Stimulated activated naive CD4-positive, alpha-beta T cell treated with Interleukin-2 at 50 U/mL for 16 hours (primary cell): ENCODE data around the gene SPAG9.
A peak's percentile ranks its signal among the peaks of the same experiment; 100 is the strongest.

Experiments
- DNase-seq: peaks from one replicate; lab custom pipeline; 2025; lab: John Stamatoyannopoulos, UW

Gene SPAG9

DNA sequence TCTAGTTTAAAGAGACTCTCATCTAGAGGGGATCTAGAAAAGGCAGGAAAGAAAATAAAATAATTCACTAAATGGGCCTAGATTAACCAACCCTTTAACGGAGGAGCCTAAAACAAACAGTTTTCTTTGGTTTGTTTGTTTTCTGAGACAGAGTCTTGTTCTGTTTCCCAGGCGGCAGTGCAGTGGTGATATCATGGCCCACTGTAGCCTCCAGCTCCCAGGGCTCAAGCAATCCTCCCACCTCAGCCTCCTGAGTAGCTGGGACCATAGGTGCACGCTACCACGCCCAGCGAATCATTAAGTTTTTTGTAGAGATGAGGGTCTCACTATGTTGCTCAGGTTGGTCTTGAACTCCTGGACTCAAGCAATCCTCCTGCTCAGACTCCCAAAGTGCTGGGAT is 132.2 kb downstream of the SPAG9 start:
- no peak for DNase-seq

DNA sequence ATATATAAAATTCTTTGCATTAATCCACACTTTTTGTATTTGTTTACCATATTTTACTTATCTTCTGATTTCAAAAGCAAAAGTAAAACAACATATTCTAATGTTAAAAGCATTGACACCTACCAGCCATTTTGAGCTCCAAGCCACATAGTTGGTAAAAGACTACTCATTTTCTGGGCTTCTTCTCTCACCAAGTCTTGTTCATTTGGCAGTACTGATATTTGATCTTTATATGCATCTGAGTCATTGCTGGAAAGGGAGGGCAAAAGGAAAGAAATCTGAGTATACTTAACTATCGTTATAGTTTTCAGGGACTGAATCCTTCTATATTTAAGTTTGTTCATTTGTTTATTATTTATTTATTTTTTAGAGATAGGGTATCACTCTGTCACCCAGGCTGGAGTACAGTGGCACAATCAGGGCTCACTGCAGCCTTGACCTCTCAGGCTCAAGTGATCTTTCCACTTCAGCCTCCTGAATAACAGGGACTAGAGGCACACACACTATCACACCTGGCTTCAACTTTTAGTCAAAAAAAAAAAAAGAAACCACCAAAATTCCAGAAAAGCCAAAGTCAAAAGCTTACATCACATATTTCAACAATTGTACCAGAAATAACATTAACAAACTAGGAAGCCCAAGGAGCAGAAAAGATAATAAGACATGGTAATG is 133.5 kb downstream of the SPAG9 start:
- no peak for DNase-seq

DNA sequence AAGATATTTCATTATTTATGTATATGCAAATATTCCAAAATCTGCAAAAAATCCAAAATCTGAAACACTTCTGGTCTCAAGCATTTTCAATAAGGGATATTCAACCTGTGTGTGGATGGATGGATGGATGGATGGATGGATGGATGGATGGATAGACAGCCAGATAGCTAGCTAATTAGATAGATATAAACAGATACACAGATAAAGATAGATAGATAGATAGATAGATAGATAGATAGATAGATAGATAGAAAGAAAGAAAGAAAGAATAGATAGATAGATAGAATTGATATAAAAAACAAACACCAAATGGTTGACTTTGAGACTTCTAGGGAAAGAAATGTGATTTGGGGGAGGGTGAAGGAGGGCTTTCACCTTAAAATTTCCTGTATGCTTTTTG is 139.4 kb downstream of the SPAG9 start:
- DNase-seq: no peak

DNA sequence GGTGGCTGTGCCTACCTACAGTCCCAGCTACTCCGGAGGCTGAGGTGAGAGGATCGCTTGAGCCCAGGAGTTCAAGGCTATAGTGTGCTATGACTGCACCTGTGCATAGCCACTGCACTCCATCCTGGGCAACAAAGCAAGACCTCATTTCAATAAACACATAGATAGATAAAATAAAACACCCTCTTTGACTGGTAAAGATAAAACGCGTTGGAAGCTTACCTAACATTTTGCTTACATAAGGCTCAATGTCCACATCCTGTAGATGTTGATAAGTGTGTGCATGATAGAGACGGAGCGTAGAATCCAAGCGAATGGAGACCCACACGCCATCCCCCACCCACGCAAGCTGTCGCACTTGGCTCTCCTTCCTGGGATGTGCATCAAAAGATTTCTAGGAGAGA is 141.1 kb downstream of the SPAG9 start:
- DNase-seq: no peak

DNA sequence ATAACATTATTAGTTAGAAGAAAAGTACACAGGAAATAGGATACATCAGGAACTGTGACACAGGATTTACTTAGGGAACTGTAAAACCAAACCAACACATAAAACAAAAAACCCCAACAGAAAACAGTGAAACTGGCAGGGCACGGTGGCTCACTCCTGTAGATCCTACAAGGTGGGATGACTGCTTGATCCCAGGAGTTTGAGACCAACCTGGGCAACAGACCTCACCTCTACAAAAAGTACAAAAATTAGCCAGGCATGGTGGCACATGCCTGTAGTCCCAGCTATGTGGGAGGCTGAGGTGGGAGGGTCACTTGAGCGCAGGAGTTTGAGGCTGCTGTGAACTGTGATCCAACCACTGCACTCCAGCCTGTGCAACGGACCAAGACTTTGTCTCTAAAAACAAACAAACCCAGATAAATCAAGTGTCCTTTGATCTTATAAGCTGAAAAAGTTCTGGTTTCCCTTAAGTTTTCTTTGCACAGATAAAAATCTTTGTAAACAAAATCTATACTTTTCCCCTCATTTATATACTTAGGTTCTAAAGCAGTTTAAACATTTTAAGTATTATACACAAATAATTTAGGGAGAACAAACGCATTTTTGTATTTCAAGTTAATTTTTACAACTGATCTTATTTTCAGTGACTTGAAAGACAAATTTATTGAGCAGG is 143.0 kb downstream of the SPAG9 start:
- DNase-seq: no peak

DNA sequence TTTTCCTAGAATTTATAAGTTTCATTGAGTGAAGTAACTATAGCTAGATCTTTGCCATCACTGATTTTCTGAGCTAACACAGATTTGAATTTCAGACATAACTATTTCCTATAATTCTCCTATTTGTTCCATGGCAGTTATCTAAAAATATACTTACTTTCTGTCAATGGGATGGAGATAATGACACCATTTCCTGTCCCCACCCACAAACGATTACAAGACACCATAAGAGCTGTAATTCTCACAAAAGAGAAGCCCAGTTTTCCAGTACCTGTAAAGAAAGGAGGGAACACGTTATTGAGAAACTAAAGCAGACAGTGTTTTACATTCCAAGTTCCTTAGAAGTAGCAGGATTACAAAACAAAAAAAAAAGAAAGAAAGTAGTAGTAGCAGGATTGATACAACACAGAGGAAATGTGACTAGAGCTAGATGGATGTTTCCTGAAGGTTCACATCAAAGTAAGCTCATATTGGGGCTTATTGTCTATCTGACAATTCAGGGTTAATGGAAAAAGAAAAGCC is 143.7 kb downstream of the SPAG9 start:
- no peak for DNase-seq

DNA sequence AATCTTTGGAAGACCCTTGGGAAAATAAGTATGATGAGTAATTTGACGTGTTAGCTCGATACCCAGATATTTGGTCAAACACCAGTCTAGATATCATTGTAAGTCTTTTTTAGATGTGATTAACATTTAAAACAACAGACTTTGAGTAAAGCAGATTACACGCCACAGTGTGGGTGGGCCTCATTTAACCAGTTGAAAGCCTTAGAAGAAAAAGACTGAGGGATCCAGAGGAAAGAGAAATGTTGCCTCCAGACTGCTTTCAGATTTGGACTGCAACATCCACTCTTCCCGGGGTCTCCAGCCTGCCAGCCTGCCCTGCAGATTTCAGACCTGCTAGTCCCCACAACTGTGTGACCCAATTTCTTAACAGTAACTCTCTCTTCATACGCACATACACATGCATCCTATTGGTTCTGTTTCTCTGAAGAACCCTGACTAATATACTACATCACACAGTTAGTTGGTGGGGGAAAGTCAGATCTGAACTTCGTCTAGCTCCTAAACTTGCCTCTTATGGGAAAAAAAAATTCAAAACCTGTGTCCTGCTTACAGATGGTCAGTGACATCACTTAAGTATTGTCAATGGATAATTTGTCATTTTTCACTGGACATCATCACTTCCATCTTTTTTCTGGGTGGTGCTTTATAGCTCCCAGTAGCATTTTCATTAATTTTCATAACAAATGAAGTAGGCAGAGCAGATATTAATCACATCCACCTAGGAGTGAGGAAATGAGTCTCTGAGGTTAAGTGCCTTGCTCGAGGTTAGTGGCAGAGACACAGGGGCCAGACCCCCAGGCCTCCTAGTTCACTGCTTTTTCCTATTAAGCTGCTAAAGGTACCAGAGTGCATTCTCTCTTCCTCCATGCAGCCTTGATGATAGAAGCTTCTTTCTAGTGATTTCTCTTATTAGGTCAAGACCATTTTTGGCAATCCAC is 146.8 kb downstream of the SPAG9 start:
- no peak for DNase-seq

DNA sequence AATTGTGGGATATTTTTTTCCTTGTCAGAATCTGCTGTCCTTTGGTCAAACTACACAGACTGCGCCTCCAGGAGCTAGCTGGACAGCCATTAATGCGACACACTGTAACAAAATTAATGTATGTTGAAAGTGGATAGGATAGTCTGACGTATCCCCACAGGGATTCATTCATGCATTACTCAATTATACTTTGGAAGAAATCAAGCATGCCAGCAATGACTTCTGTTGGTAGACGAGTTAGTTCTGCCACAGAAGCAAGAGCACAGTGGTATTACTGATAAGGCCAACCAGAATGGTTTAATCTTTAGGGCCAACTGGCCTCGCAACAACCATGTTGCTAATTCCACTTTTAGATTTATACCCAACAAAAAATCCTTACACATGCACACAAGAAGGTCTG is 148.1 kb downstream of the SPAG9 start:
- no peak for DNase-seq

DNA sequence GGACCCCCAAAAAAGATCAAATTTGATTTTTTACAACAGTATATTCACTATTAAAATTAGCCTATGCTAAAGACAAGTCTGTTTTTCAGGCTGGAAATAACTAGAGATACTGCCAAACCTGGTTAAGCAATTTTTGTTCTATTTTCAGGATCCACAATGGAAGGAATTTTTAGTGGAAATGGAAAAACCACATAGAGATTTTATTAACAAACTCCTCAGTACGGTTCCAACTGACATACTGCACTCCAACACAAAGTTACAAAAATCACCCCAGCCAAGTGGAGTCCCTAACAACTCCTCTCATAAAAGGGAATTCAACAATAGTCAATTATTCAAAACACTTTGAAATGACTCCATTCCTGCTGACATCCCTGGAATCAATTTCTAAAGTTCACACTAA is 152.9 kb downstream of the SPAG9 start:
- DNase-seq: no peak

DNA sequence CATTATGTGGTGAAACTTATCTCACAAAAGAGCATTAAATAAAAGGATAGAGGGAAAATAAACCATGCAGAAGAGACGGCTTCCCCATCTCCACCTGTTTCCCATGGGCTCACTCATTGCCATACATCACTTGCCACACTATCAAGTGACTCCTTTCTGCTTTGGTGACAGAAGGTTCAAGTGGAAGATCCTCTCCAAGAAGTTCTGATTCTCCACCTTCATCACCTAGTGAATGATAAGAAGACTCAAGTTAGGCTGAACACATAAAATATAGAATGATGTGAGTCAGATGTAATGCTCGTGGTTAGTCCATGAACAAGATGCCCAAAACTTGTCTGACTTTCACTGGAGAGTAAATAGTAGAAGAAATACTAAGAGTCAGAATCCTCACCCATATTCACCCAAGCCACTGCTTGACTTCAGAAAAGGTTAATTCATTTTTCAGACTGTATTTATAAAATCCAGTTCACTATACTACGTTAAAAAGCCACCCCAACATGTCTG is 154.5 kb downstream of the SPAG9 start:
- DNase-seq: no peak

DNA sequence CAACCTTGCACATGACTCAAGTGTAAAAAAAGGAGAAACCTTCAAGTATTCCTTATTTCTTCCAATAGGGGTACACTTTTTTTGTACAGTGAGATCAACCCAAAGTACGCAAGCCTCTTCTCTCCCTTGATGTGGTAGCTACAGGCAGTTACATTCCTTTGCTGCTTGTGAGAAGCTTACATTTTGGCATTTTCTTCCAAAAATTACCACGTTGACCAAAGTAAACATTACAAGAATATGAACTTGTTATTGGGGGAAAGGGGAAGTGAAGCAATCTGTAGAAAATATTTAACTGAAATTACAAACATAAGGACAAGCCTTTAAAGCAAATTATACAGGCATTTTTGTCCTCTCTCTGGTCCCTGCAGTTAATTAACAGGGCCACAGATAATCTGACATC is 157.5 kb downstream of the SPAG9 start:
- DNase-seq: no peak

DNA sequence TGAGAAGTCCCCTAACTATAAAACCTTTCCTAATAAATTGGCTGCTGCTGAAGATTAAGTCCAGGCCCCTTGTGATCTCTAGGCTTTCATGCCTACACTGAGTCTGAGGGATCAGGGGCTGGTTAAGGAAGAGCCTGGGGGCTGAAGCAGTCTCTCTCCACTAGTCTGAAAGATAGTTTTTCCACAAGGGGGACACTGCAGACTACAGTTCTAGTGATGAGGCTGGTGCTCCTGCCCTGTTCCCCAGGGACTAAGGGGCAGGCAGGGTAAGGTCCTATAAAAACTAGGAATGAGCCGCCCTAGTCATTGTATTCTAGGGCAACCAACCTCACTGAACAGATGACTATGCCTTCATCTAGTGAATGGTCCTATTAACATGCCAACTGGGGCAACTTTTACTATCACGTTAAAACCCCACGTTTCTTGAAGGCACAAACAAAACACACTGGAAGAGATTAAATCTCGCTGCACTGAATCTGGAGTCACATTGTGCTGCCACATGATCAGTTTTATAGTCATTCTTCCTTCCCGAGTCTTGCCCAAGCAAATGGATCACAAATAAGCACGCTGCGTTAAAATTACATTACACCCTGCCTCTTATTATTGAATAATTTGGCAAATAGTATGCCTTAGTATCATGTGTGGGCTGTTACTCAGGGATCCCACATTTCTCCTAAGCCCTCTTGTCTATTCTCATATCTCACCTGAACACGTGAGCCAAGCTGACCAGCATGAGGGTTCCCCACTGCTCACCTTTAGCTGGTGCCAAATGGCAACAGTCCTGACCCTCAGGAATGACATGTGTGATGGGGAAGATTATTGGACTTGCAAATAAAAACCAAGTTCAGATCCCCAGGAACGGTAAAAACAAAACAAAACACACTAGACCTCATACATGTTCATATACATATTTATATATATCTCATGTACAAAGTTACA is 159.1 kb downstream of the SPAG9 start:
- no peak for DNase-seq

DNA sequence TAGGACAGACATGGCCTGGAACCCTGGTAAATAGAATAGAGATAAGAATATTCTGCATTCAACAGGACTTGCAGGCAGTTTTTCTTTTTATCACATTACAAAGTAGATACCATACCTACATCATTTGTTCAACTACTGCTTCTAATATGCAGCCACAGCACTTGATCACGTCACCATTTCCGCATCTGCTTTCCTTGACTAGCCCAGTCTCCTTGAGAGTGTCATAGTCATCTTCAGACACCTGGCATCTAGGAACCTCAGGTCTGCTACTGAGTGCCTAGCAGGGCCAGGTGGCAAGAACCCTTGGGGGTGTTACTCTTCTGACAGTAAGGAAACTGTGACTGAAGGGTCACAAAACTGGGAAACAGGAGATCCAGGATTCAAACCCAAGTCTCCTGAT is 161.3 kb downstream of the SPAG9 start:
- DNase-seq: no peak

DNA sequence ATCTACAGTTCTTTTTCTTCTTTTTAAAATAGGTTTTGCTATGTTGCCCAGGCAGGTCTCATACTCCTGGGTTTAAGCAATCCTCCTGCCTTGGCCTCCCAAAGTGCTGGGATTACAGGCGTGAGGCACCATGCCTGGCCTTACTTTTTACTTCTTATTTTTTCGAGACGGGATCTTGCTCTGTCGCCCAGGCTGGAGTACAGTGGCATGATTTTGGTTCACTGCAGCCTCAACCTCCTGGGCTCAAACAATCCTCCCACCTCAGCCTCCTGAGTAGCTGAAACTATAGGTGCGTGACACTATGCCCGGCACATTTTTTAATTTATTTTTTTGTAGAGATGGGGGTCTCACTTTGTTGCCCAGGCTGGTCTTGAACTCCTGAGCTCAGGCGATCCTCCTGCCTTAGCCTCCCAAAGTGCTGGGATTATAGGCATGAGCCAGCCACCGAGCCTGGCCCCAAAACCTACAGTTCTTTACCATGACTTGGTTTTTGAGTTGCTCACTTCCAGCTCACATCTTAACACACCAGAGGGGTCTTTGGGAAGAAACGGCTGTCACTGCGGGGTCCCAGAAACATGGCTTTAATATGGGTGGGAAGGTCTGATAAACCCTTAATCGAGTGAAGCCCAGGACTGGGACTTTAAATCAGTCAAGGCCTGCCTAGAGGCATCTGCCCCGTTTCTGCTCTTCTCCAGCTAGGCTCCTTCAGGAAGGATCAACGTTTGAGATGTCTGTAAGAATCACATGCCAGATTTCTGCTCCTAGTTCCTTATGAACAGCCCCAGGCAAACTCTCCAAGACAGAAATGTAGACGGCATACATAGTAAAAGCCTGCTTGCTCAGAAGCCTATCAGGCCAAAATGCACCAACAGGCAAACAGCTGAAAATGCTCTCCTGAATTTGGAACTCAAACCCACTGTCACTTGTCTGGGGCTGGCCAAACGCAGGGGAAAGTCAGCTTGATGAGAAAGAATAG is 162.8 kb downstream of the SPAG9 start:
- DNase-seq: no peak

DNA sequence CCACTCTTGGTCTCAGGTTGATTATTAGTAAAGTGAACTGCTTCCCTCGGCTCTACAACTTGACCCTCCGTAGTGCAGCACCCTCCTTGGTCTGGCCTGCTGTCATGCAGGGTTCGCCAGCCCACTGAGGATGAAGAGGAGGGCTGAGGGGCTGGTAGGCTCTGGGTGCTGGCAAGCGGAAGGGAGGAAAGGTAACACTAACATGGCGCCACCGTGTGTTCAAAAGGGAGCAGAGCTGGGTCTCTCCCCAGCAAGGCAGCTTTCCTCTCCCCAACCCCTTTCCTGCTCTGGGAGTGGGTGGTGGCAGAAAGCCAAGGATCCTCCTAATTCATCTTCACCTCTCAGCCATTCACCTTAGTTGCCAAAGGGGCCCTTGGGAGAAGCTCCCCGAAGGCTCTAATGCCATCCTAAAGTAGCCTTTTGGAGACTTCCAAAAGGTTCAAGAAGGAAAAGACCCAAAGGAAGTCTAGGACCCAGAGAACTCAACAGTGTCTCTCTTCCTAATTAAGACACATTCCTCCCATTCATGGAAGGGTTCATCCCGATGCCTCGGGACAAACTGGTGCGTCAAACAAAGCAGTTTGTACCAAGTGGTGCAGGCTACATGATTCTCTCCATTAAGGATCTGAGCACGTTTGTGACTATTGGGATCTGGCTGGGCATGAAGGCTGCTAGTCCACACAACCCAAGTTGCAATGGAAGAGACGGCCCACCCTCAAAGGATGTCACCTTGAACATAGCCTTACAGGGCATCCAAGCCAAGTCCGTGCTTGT is 163.7 kb downstream of the SPAG9 start:
- peak; percentile 51 for DNase-seq

DNA sequence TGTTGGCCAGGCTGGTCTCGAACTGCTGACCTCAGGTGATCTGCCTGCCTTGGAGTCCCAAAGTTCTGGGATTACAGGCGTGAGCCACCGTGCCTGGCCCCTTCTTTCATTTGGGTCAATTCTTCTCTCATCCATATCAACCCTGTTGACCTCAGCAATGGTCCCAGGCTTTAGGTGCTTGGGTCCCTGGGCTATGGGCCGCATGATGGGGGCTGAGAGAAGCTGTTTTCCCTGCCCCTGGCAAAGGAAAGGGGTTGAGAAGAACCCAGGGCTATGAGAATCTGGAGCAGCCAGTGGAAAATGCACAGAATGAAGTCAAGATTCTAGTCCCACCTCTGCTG is 164.3 kb downstream of the SPAG9 start:
- DNase-seq: no peak

DNA sequence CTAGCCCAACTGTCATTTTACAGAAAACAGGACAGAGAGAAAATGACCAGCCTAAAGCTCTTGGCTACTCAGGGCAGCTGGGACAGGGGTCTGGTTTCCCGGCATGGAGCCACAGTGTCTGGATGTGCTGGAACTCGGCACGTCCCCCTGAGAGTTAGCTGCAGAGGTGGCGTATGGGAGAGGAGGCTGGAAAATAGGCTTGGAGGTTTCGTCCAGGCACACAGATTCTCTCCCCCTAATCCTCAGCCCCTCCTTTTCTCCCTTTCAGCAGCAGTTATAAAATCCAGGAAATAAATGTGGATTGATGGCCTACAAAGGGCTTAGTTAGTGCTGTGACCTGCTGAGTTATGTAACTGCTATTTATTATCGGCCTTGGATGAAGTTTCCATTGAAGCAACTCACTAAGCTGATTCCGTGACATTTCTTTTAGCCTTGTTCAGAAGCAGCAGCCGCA is 165.0 kb downstream of the SPAG9 start:
- no peak for DNase-seq

DNA sequence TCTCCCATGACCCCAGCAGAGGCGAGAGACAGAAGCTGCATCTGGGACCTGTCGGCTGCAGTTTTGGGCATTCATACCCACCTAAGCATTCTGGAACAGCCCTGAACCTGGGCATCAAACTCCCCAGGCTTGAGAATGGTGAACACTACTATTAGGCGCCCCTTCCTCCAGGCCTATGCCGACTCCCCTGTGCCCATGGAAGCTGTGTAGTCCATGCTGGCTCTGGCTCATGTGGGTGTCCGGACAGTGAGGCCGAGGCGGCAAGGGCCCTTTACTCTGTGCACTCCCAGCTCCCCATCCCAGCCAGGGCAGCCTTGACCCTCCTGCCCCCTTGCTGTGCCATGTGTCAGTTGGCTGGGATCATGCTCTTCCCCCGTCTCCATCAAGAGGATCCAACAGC is 165.5 kb downstream of the SPAG9 start:
- DNase-seq: no peak

DNA sequence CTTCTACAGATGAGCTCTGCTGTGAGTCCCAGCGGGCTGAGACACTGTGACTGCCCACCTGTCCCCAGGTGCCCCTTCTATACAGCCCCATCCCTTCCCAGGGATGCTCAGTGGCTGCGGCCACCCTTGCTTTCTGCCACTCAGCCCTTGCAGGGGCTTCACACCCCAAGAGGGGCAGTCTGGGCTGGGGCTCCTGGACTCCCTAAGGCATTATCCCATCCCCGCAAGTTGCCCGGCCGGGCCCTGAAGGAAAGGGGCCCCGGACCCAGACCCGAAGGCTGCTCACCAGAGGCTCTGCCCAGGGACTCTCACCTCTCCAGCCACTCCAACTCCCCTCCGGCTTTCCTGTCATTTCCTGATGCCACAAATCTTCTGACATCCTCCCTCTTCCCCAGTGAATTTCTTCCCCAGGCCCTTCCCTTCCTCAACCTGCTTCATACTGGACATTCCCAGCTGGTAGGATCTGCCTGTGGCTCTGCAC is 166.0 kb downstream of the SPAG9 start:
- no peak for DNase-seq
